Stimulated activated CD4-positive, alpha-beta T cell treated with anti-CD3 and anti-CD28 coated beads, Interleukin-12 subunit alpha, Interleukin-12 subunit beta, amount 100 ng/mL, for 48 hours (primary cell): Measurements from ENCODE around the gene ZNF8.
A peak's percentile ranks its signal among the peaks of the same experiment; 100 is the strongest.
"Not testable (repeated sequence)": the region's sequence is repeated elsewhere in the genome, so short reads cannot be mapped to it uniquely, and the experiment has no call there.

Experiments
- DNase-seq, 3 donors: peaks; one replicate each; pipeline ENCODE4 v3.0.0-alpha.2; 2020; ENCODE audit warnings: low read depth in 2 of 3, low spot score in 1 of 3

The ZNF8 gene

DNA sequence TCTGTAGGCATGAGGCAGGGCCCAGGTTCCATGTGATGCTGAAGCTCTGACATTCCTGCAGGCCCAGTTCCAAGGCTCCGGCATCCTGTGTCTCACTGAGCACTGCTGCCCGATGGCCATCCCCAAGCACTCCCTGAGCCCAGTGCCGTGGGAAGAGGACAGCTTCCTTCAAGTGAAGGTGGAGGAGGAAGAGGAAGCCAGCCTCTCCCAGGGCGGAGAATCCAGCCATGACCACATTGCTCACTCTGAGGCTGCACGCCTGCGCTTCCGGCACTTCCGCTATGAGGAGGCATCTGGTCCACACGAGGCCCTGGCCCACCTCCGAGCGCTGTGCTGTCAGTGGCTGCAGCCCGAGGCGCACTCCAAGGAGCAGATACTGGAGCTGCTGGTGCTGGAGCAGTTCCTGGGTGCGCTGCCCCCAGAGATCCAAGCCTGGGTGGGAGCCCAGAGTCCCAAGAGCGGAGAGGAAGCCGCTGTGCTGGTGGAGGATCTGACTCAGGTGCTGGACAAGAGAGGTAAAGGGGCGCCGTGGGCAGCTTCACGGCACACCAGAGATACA, 56.0 kb downstream of the ZNF8 start:
- no peak for DNase-seq

DNA sequence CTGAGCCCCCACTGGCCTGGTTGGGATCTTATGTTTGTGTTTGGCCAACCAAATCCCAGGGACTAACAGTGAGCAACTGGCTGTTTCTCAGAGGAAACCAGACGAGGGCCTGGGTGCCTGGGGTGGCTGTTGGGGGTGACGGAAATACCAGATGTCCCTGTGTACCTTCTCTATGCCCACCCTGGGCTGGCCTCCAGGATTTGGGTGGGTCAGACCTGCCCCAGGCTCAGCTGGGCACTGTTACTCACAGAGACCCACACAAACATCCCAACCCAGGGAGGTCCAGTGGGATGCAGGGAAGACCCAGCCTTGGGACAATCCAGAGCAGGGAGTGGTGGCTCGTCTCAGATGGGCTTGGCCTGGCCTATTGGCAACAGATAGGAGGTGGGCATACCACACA, 56.9 kb downstream of the ZNF8 start:
- no peak for DNase-seq

DNA sequence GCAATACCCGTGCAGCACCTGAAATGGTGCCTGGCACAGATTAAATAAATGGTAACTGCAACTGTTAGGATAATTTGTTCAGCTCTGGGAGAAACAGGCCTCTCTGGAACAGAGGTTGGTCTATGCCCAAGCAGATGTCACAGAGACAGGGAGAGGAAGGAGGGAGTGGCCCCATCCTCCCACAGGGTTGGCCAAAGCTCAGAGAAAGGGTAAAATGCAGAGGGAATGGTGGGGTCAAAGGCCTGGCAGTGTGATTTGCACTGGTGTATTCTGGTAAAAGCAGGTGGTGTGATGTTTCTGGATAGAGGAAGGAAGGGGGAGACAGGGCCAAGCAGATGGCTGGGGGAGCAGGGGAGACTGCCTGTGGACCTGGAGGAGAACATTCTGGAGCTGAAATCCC, 57.5 kb downstream of the ZNF8 start:
- DNase-seq, result no peak

DNA sequence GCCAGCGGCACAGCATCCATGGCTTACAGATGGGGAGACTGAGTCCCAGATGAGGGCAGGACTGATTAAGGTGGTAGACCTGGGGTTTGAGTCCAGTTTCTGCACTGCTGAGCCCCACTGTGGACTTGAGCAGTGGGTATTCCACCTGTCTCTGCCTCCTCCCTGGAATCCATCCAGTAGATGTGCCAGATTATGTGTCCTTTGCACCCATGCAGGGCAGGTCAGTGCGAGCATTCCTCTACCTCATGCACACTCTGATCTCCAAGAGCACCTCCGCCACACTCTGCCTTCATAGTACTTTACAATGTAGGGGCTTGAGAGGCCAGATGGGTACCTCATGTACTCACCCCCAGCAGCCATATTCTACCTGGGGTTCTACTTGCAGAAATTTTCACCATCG, 58.1 kb downstream of the ZNF8 start:
- no peak for DNase-seq

DNA sequence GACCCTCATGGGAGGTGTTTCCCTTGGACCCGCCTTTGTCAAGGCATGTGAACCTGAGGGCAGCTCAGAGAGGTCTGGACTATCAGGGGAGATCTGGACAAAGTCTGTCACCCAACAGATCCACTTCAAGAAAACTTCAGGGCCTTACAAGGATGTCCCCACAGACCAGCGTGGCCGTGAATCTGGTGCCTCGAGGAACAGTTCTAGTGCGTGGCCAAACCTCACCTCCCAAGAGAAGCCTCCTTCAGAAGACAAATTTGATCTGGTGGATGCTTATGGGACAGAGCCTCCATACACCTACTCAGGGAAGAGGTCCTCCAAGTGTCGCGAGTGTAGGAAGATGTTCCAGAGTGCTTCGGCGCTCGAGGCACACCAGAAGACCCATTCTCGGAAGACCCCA, 59.6 kb downstream of the ZNF8 start:
- DNase-seq, result no peak

DNA sequence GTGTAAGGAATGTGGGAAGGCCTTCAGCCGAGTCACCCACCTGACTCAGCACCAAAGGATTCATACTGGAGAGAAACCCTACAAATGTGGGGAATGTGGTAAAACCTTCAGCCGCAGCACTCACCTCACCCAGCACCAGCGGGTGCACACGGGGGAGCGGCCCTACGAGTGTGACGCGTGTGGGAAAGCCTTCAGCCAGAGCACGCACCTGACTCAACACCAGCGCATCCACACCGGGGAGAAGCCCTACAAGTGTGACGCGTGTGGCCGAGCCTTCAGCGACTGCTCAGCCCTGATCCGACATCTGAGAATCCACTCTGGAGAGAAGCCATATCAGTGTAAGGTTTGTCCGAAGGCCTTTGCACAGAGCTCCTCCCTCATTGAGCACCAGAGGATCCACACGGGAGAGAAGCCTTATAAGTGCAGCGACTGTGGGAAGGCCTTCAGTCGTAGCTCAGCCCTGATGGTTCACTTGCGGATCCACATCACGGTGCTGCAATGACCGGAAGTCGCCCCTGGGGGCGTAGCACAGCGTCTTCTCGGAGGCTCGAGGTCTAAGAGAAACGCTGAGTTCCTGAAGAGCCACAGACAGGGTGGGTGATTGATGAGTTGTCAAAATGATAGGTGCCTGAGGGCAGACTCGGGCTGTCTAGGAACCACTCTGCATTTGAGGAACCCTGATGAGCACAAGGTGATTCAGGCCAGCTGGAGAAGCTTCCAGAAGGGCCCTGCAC, 60.2 kb downstream of the ZNF8 start:
- no peak for DNase-seq

DNA sequence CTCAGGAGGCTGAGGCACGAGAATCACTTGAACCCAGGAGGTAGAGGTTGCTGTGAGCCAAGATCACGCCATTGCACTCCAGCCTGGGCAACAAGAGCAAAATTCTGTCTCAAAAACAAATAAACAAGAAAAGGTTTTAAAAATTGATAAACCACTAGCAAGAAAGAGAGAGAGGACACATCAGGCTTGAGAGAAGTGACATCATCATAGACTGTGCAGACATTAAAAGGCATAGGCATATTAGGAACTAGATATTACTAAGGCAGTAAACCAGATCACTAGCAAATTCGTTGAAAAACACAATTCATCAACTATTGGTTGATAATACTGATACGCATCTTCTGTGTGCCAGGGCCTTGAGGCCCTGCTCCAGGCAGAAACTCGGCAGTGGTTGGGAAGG, 66.8 kb downstream of the ZNF8 start:
- no peak for DNase-seq

DNA sequence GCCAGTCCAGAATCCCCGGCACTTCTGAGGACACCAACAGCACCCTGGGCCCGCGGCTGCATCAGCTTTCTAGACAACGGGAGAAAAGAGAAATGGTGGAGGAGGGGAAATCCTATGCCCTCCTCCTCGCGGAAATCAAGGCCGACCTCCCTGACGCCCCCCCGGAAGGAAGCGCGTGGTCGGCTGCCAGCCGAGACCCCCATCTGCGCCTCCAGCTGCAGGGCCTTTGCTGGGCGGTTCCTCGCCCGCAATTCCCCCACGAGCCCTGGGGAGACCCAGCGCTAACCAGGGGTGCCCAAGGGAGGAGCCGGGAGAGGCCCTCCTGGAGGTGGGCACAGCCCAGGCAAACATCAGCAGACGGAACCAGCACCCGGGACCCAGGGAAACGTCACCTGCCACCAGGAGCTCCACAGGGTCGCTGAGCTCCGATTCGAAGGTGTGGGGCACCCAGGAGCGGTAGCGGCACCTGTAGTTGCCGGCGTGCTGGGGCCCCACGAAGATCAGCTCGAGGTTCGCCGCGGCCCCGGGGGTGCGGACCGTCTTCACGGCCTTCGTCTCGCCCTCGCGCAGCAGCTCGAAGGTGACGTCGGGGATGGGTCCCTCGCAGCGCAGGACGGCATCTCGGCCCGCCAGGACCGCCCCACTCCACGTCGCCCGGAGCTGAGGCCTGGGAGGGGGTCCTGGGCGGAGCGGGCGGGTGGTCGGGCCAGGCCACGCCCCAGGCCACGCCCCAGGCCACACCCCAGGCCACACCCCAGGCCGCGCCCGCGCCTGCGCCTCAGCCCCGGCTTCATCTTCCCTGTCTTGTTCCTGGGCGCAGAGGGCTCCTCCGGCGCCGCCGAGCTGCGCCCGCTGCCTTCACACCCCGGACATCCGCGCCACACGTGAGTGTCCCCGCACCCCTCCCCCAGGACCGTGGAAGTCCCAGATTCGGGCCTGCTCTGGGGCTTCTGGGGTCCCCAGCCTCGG, 68.5 kb downstream of the ZNF8 start:
- DNase-seq, result peak; percentile 38 to 57 (median 42)

DNA sequence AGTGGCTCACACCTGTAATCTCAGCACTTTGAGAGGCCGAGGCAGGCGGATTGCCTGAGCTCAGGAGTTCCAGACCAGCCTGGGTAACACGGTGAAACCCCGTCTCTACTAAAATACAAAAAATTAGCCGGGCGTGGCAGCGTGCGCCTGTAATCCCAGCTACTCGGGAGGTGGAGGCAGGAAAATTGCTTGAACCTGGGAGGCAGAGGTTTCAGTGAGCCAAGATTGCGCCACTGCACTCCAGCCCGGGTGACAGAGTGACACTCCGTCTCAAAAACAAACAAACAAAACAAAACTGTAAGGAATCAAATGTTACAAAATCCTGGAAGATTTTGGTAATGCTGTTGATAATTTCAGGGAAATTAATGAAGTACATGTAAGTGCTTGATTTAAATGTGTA, 69.3 kb downstream of the ZNF8 start:
- DNase-seq, result not testable (repeated sequence)

DNA sequence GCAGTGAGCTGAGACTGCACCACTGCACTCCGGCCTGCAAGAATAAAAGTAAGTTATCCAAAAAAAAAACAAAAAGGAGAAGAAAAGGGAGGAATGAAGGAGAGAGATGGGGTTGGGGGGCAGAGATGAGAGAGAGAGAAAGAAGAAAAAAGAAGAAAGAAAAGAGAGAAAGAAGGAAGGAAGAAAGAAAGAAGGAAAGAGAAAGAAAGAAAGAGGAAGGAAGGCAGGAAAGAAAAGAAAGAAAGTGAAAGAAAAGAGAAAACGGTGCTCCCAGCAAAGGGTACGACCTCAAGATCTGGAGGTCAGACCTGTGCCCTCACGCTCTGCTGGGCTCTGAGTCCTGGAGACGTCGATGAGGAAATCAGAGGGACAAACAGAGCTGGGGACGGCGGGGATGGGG, 70.8 kb downstream of the ZNF8 start:
- DNase-seq, result no peak

DNA sequence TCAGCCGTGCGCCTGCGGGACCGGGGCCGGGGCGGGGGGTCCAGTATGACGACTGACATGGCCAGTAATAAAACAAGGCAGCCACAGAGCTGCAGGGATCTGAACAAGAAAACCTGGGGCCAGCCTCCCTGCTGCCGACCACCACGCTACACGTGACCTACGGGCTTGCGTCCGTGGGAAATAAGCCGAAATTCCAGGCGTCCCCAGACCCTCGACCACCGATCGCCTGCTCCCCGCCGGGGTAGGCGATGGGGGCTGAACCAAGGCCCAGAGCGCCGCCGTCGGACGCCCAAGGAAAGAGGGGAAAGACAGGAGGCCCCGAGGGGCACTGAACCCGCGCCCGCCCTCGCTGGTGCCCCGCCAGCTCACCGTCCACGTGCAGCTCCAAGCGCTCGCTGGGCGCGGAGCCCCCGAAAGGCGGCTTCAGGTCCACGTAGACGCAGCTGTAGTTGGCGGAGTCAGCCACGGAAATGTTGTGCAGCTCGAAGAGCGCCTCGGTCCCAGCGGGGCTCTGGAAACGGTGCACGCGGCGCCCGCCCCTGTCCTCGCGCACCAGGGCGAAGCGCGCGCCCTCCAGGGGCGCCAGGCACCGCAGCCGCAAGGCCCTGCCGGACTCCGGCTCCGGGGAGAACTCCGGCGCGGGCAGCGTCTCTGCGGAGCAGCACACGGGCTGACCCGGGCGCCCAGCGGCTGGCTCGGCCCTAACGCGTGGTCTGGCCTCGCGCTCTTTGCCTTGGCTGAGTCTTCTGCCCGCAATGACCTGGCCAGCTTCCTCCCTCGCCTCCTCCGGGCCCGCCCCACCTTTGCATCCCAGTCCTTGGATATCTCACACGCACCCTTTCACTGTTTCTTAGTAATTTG, 71.5 kb downstream of the ZNF8 start:
- DNase-seq, result no peak

DNA sequence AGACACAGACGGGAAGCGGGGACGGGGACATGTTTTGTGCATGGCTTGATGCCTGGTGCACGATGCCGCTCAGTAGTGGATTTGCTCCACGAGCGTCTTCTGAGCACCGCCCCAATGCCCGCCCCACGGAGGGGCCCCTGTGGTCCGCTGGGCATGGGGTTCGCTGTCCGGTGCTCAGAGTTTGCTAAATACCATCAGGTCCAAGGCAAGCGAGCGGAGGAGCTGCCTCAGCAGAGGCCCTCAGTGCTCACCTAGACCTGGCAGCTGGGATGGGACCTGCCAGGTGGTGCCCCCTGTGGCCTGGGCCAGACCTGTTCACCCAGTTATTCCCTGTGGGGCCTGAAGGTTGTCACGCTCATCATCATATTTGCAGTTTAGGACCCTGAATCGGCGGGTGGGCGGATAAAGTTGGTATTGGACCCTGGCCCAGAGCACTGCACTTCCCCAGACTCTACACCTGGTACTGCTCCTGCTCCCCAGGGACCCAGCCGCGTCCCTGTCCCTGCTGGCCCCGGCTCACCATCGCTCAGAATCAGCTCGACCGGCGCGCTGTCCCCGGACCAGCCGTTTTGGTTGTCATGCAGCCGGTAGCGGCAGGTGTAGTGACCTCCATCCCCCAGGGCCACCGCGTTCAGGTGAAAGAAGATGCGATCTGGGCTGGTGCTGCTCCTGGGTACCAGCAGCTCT, 72.3 kb downstream of the ZNF8 start:
- no peak for DNase-seq

DNA sequence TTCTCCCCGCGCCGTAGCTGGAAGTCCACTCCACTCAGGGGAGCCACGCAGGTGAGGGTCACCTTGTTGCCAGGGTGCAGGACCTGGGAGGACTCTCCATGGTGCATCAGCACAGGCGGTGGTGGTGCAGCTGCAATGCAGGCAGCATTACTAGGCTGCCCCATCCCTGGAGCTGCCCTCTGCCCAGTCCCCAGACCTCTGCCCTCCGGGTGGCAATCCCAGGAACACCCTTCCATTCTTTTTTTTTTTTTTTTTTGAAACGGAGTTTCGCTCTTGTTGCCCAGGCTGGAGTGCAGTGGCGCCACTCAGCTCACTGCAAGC, 72.8 kb downstream of the ZNF8 start:
- DNase-seq, result no peak

DNA sequence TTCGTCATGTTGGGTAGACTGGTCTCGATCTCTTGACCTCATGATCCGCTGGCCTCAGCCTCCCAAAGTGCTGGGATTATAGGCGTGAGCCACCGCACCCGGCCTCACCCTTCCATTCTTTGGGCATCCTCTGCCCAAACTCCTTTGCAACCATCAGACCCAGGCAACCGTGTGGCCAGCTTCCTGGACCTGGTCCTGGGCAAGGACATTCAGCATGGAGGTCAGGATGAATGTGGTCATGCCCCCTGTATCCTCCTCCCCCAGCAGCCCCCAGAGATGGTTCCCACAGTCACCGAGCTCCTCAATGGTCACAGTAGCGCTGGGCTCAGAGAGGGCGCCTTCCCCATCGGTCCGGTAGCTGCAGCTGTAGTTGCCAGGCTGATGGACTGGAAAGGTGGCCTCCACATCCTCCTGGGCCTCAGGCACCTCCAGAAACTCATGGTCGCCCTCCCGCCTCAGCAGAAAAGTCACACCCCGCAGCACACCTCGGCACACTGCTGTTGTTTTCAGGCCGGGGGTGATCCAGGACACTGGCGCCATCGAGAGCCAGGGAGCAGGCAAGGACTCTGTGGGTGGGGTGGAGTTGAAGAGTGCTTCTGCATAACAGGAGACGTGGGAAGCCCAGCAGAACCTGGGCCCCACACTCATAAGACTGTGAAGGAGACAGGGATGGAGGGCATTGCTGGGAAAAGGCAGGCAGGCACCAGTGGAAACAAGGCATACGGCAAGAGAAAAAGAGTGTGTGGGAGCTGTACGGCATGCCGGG, 73.4 kb downstream of the ZNF8 start:
- no peak for DNase-seq
